ENCODE results near the gene LMO7.
A peak's percentile ranks its signal among the peaks of the same experiment; 100 is the strongest.
"Not testable (repeated sequence)": the region's sequence is repeated elsewhere in the genome, so short reads cannot be mapped to it uniquely, and the experiment has no call there.

Gene LMO7

DNA sequence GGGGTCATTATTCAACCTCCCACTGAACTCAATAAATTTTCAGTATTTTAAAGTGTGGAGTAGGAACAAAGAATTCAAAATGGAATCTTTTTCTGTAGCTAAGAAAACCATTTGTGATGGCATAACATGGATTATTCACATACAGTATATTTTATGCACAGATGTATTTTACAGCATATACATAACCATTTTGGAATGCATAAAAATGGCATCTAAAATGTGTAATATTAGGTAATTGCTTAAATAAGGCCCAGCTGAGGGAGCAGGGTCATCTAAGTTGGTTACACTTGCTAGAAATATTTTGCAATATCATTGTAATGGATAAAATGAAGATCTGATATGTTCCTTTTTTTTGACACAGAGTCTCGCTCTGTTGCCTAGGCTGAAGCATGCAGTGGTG, 146.9 kb downstream of the LMO7 start:
- DNase-seq: no peak

DNA sequence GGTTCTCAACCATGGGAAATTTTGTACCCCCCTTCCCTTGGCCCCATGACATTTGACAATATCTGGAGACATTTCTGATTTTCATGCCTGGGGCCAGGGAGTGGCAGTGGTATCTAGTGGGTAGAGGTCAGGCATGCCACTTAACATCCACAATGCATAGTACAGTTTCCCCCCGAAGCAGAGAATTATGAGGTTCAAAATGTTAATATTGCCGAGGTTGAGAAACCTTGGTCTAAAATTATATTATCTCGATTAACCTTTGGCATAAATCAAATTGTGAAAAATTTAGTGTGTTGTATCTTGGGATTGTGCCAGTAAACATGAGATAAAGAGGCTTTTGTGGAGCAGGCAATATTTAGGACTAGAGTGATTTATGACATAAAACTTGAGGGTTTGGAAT, 147.9 kb downstream of the LMO7 start:
- DNase-seq: no peak

DNA sequence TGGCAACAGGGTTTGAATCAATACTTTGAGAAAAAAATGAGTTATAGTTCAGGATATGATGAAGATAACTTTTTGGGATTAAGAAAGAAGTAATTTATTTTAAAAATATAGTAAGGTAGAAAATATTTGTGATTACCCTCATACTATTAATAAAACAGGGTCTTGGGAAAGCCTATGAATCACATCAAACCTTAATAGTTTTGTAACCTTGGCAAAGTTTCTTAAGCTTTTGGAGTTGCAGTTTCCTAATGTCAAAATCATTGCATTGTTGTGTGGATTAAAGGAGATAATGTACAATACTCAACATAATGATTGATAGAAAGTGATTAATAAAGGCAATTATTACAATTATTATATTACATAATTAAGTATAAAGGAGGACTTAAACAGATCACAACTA, 149.0 kb downstream of the LMO7 start:
- no peak for DNase-seq

DNA sequence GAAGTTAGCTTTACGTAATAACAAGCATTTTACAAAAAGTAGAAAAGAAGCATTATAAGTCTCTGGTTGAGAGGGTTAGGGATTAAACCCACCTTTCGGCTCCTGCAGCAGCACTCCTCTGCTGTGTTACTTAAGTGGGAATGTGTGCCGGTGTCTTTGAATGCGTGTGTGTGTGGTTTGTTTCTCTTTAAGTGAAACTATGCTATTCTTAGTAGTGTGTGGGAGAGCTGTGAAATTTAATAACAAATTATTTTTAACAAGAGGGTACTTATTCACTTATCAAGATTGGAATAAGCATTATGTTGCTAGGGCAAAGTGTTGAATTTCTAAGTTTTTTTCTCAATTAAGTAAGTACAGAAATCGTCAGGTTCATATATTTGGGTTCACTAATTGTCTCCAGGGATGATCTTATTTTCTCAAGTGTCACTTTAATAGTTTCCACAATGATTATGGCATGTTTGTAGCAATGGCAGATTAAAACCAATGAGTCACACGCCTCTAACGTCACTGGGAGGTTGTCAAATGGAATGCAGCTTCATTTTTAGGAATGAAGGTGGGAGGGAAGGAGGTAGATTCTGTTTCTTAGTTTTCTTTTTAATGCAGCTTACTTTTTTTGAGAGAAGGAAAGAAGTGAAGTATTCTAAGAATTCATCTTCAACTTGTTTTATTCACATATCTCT, 151.3 kb downstream of the LMO7 start:
- DNase-seq: no peak

DNA sequence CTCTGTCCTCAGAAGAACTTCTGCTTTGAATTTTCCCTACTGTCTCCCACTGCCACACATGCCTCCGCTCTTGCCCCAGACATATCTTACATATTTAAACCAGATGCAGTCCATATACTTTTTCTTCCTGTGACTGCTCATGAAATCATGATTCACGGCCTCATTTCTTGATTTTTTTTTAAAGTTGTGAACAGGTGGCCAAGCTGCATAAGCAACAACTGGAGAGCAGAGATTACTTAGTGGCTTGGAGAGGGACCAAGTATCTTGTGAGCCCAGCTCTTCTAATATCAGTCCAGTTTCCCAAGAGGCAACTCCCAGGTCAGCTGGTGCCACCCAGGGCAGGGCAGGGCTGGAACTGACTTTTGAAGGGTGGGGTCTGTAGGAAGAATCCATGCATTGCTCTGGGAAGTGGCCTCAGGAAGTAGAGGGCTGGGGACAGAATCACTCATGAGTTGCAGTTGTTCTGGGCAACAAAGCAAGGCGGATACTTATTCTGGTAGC, 152.4 kb downstream of the LMO7 start:
- no peak for DNase-seq

DNA sequence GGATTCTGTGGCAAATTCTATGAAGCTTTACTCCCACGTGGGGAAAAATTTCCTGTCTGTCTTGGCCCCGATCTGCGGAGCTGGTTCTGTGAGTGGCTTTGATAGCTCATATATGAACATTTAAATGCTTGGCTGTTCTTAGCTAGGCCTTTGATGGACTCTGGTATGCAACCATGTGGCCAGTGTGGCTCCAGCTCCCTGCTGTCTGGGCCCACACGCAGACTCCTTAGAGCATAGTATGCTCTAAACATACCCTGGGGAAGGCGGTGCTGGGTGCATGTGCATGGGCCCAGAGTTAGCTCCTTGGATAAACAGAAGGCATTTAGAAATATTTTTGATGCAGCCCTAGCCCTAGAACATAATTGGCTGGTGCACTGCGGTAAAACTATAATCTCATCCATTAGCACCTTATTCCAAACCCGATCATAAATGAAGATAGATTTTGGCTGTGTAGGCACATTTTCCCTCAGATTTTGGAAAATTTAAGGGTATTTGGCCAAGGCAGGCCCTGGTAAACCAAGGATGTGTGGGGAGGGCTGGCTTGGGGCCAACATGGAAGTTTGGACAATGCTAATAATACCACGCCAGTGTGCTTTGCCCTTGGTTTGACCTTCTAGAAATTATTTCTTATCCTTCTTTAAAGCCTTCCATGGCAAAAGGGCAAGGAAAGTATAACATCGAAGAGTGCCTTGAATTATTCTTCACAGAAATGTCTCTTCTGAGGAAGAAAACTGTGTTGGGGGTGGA, 153.5 kb downstream of the LMO7 start:
- no peak for DNase-seq

DNA sequence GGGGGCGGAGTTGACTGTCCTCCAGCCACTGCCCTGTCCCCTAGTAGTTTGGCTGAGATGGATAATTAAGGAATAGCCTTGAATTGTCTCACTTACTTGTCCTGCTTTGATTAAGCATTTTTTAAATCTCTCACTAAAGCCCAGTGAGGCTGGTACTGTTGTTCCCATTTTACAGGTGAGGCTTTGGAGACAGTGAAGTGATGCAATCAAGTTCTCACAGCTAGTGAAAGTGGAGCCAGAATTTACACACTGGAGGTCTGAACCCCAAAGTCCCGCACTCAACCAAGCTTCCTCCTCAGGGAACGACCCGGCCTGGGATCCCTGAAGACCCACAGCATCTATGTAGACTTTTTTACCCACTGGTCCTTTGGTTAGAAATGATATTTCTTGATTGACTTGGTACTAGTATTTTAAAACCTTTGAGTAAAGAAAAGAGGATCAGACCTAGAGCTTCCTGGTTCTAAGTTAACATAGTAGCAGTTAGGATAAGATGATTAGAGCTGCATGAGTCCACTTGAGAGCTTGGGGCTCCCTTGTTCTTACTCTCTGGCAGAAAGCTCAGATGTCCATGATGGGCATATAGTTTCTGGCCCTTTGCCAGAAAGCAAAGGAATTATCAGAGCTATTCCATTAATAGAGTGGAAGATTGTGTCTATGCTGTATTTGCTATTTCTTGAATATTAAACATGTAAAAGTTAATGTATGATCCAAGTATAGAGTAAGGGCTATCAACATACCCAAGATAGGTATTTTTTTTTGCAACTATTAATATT, 154.3 kb downstream of the LMO7 start:
- DNase-seq: no peak

DNA sequence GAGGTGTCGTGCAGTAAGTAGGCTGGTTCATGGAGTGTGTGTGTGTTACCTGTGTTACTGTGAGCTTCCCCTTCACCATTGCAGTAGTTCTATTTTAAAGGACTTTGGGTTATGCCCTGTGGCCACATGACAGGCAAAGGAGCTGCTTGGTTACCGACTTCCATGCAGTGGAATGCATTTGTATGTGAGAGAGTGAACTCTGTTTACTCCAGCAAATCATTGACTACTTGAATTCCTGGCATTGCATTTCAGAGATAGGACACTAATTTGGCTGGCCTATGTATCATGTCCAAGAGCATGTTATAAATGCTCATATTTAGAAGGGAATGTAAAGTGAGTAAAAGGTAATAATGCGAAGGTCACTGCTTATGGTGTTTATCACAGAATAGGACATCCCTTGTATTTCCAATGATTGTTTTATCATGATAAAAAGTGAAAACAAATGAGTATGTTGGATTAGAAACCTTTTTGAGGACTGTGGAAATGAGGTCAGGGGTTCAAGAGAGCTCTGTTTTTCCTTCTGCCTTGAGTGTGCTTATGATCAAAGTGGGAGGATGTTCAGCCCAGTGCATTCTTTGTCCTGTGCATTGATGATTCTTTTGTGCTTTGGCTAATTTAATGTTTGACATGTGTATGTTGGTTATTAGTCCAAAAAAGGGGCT, 156.5 kb downstream of the LMO7 start:
- no peak for DNase-seq

DNA sequence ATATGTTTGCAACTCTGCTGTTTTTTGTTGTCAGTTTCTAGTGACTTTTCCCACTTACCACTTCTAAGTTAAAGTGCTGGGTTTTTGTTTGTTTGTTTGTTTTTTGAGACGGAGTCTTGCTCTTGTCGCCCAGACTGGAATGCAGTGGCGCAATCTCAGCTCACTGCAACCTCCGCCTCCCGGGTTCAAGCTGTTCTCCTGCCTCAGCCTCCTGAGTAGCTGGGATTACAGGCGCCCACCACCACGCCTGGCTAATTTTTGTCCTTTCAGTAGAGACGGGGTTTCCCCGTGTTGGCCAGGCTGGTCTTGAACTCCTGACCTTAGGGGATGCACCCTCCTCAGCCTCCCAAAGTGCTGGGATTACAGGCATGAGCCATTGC, 157.0 kb downstream of the LMO7 start:
- not testable (repeated sequence) for DNase-seq

DNA sequence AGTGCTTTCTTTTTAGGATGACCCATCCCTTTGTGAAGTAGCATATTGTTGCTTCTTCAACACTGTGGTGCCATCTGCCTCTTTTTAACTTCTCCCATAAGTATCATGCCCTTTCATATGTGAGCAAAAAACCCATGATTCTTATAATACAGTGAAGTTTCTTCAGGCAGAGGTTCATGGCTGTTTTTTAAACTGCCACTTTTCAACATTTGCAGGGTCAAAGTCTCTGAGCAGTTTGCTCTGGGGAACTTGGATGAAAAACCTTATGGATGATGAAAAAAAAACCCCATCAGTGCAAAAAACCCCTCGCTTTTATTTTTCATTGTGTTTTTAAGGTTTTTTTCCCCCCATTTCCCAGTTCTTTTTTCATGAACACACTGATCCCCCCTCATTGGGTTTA, 158.5 kb downstream of the LMO7 start:
- DNase-seq: no peak

DNA sequence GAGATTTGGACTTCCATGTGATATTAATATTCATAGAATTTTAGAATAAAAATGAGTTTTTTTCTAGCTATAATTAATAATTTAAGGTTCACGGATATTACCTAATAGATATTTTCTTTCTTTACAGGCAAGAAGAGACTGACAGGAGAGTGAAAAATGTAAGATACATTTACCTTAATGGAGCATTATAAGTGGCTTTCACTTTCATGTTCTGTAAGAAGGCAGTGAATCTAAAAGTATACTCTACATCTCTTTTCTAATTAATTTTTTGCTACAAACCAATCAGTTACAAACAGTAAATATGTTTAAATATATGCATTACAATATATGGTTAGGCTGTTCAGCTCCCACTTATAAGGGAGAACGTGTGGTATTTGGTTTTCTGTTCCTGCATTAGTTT, 159.1 kb downstream of the LMO7 start:
- DNase-seq: no peak

DNA sequence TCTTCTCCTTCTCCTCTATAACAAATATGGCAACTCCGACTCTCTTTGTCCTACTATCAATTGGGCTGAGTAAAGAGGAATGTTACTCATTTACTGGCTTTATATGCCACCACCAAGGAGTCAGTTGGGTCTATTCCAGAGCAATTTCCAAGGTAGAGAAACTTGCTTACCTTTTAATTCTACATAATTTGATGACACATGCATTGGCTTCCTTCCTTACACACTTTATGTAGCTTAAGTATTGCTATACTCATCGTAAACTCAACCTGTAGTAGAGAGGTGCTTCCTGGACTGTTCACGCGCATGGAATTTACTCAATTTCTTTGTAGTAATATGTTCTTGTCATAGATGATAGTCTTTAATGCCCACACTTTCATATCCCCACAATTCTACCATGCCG, 160.7 kb downstream of the LMO7 start:
- DNase-seq: no peak

DNA sequence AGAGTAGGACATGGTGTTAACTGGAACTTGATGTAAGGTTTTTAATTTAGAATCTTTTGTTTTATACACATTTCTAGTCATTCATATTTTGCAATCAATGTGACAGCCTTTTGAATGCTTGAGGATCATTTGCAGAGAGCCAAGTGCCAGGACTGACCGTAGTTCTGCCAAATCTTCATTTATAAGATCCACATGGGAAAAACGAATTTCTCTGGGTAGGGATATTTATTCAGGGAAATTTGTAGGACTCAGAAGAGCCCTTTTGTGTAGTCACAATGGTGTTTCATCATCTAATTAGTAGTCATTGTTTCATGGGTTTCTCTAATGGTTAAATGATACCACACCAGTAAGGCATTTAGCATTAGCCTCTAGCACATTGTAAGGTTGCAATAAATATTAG, 161.1 kb downstream of the LMO7 start:
- no peak for DNase-seq

DNA sequence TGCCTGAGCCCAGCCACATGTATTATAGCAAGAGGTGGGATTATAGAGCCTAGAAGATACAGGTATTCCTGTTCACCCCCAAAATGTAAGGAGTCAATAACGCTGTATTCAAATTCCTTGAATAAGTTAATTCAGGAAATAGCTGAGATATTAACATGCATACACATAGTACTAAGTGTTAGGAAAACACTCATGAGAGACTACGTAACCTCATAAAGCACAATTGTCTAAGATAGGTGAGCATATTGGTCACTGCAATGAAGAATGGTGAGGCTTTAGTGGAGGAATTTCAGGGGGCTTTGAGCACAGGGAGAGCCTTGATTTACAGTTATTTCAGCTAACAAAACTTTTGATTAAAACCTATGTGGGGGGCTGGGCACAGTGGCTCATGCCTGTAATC, 161.6 kb downstream of the LMO7 start:
- DNase-seq: no peak

DNA sequence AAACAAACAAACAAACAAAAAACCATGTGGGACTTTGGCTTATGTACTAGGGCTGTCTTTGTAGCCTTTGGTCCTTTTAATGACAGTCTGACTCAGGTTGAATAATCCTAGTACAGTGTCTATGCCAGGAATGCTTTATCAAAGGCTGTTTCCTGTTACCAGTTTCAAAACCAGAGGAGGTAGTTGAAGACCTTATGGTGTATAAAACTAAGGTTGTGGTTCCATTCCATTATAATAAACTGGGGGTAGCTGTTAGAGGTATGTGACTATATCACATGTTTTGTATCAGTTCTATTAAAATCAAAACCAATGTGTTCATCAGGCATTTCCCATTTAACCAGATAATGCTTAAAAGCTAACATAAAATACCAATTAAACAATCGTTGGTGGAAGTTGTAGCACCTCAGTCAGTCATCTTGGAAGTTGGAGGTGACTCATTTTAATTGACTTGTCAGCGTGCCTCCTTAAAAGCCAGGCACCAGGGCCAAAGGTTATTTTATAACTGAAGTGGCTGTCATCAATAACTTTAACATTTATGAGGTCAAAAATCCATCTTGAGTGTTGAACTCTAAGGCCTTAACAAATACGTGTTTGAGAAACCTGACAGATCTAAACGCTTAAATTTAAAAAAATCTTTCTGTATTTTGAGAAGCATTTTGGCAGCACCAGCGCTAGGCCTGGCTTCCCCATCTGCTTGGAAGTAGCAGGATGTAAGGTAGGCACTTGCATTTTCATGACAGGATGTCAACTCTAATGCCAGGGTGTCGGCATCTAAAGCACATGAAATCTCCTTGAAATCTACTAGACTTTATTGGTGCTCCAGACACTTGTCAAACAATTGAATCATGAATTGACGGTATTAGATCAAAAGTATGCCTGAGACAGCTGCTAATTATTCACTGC, 162.5 kb downstream of the LMO7 start:
- no peak for DNase-seq

DNA sequence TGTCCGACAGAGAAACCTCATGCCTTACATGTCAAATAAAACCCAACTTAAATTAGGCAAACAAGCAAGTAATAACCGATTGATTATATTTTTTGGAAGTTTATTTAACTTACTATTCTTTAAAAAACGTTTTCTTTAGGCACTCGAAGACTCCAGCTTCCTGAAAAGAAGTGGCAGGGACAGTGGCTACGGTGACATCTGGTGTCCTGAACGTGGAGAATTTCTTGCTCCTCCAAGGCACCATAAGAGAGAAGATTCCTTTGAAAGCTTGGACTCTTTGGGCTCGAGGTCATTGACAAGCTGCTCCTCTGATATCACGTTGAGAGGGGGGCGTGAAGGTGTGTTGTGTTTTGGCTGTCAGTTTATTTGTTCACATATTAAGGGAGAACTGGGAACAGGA, 164.4 kb downstream of the LMO7 start:
- no peak for DNase-seq

DNA sequence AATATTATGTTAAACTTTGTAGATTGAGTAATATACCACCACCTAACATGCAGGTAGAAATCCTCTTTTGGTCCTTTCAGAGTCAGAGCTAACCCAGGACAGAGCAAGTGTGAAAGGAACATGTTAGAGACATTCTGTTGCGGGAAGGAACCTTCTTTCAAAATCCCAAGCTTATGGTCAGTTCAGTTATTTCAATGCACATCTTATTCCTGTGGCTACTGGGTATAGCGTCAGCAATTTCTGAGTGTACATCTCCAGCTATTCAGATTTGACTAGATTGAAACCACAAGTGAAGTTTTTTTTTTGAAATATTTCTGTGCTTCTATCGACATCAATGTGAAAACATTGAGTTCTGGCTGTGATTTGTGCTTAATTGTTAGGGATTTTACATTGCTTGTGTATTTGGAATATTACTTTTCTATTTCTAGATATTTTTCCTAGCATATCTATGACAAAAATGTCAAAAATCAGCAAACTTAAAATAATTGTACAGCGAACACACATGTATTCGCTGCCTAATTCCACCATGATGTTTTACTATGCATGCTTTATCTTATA, 165.3 kb downstream of the LMO7 start:
- DNase-seq: no peak

DNA sequence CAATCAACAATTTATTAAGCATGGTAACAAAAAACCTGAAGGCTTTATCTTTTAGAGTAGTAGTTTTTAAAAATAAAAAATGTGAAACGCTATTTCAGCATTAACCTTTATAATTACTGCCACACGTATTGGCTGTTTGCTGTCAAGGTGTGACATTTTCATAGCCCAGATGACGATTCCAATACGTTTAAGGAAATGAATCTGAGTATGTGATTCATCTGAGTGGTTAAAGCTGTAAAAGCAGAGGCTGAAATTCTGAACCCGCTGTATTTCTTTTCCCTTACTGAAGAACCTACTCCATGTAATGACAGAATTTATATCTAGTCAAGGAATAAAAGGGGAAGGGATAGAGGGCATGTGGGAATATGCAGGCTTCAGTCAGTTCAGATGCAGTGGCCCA, 166.0 kb downstream of the LMO7 start:
- DNase-seq: no peak

DNA sequence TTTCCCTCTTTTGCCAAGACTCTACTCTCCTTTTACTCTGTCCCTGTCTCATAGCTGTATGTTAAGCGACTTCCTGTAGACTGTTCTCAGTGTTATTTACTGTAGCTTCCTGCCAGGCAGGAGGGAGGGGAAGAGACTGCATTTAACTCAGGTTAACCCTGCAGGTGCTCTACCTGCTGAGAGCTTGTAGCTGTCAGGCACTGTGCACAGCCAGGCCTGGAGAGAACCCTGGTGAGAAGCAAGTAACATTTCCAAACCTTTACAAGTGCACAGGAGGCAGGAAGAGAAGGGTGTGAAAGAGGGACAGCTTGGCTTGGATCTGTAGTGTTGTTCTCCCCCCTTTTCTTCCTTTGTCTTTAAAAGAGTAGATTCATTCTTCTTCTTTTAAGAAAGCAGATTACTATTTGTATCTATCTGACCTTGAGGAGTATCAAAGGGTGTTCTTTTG, 167.1 kb downstream of the LMO7 start:
- DNase-seq: peak; percentile 0

DNA sequence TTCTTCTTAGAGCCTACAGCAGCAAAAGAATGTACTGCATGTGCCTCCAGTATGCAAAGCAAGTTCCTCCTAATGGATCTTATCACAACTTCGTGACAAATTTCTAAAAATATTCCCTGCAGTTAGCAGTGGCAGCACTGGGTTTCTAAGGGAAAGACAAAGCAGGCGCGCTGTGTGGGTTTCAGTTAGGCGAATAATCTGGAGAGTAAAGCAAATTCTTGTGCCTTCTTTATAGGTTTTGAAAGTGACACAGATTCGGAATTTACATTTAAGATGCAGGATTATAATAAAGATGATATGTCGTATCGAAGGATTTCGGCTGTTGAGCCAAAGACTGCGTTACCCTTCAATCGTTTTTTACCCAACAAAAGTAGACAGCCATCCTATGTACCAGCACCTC, 167.9 kb downstream of the LMO7 start:
- no peak for DNase-seq

DNA sequence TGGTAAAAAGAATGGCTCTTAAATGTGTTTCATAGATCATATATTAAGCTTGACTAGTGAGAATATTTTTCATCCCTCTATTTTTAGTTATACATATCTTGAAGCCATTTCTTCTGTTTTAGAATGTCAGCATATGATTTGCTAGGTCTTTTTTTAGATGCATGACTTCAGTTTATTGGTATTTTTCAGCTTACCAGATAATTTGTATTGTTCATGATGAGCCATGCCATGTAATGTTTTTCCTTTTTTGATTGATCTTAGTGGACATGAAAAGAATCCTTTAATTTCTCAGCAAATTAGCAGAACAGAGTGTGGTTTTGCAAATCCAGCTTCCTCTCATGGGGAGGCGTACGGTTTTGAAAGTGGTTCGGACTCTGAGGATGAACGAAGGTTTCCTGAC, 168.5 kb downstream of the LMO7 start:
- no peak for DNase-seq

DNA sequence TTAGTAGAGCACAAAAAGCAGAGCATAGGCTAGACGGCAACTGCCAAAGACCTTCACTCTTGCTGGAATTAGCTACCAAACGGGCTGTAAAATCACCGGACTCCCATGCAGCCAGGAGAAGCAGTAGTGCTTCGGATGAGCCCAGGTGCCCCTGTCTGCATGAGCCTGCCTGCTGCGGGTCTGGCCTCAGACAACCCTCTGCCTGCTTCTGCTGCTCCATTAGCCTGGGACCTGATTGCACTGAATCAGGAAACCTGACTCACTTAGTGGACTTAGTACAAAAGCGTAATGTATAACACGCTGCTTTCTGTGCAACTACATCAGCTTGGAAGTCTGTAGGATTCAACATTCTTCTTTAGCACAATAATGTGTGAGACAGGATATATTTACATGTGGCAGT, 170.0 kb downstream of the LMO7 start:
- no peak for DNase-seq
